Motor neuron (in vitro differentiated cells): ENCODE data around the gene MBD2. TPM values are rescaled to one million over a fixed set of nuclear protein-coding genes. Genes with fewer than 3 reads are reported as not detected.

ENCODE experiments used
- total RNA-seq, 8 experiments: library from RNA; unstranded; fragments of 300-600 nt; gene quantifications; 2 replicates each; pipeline versions ENCODE4 v1.2.3 to v1.2.4, GENCODE V29; 2022

The MBD2 gene
- total RNA-seq, 8 experiments from 2014 or later, result 11.4 to 37.6 (median 18.3) TPM

Other genes starting within 250 kb of the MBD2 start
- 10 to 100 TPM in 7 of 8 experiments, 1 to 10 TPM in 1; 6.2 to 38.0 (median 27.5) TPM for gene POLI, start 44.8 kb upstream of the MBD2 start, total RNA-seq
- under 1 TPM in 5 of 8 experiments, not detected in 3; 0.05 to 0.82 (median 0.64) TPM for gene STARD6, start 133.2 kb upstream of the MBD2 start, total RNA-seq
- gene C18orf54, start 133.2 kb upstream of the MBD2 start, total RNA-seq, result 1 to 10 TPM in 7 of 8 experiments, under 1 TPM in 1; 0.92 to 6.2 (median 2.9) TPM